Right lobe of liver (tissue), 4 donors: ENCODE data around the gene FAM240B.

Source experiments
- CTCF ChIP-seq, 4 donors: fragments of 200-600 bp in 3 of 4; fragments of 450-650 bp in 1 of 4; IDR thresholded peaks; one replicate each; pipeline versions ENCODE4 v1.5.1 to v1.8.0; 2016 to 2022; ENCODE audit warnings: antibody characterized with exemption in 4 of 4, mild to moderate bottlenecking in 2 of 4
- POLR2A ChIP-seq: fragments of 450-650 bp; IDR thresholded peaks from one replicate; pipeline ENCODE4 v1.6.1; 2017; ENCODE audit warnings: antibody characterized with exemption, mild to moderate bottlenecking
- donor health status: DM: no; HTN: no; CAD: no.
- donor health status: DM: no; HTN: no; CAD: no.
- donor health status: DM: no; HTN: yes; CAD: no.

GRCh38 chr9:38715684-38716083, 4.2 kb downstream of the FAM240B start:
- TF ChIP-seq CTCF (IDR thresholded peaks at IDR 0.05) (no peak), POLR2A (no peak)
